Glutamatergic neuron (in vitro differentiated cells): ENCODE results near the gene PRDM16. TPM values are rescaled to one million over a fixed set of nuclear protein-coding genes. Genes with fewer than 3 reads are reported as not detected.
"Not testable (repeated sequence)": the region's sequence is repeated elsewhere in the genome, so short reads cannot be mapped to it uniquely, and the experiment has no call there.

ENCODE experiments used
- DNase-seq: peaks from one replicate; pipeline ENCODE4 v3.0.0; 2022
- H3K27ac Mint-ChIP-seq: one replicate; pipeline ENCODE4 v1.8.0; 2020; ENCODE audit warnings: mild to moderate bottlenecking, mixed read lengths, inconsistent platforms; ENCODE audit not compliant: unreplicated experiment
- H3K27me3 Mint-ChIP-seq: one replicate; pipeline ENCODE4 v1.8.0; 2020; ENCODE audit warnings: mild to moderate bottlenecking, moderate library complexity, mixed read lengths, inconsistent platforms; ENCODE audit not compliant: unreplicated experiment
- H3K36me3 Mint-ChIP-seq: one replicate; pipeline ENCODE4 v1.8.0; 2020; ENCODE audit warnings: mild to moderate bottlenecking, mixed read lengths, inconsistent platforms; ENCODE audit not compliant: unreplicated experiment
- H3K4me1 Mint-ChIP-seq: one replicate; pipeline ENCODE4 v1.8.0; 2020; ENCODE audit warnings: mild to moderate bottlenecking, low read depth, mixed read lengths, inconsistent platforms; ENCODE audit not compliant: unreplicated experiment
- H3K4me3 Mint-ChIP-seq: one replicate; pipeline ENCODE4 v1.8.0; 2020; ENCODE audit warnings: mild to moderate bottlenecking, mixed read lengths, inconsistent platforms; ENCODE audit not compliant: unreplicated experiment
- H3K9me3 Mint-ChIP-seq: one replicate; pipeline ENCODE4 v1.8.0; 2020; ENCODE audit warnings: mild to moderate bottlenecking, moderate library complexity, mixed read lengths, inconsistent platforms; ENCODE audit not compliant: unreplicated experiment
- CTCF ChIP-seq: fragments of 200-600 bp; sonication (generic); IDR thresholded peaks from one replicate; pipeline ENCODE4 v1.5.0; 2021; ENCODE audit not compliant: partially characterized antibody, unreplicated experiment
- total RNA-seq: library from RNA; stranded (reverse); fragmentation: NEBNext Ultra II Directional; extraction: Animal tissue kit (Norgen Biotek cat#: 25700); gene quantifications from one replicate; pipeline ENCODE4 v1.2.1, GENCODE V29; 2021; ENCODE audit not compliant: unreplicated experiment

Gene PRDM16
- total RNA-seq, 1 donor from 2014 or later = 0.07 TPM

- peak; percentile 77 for DNase-seq
- peaks cover 8% of the 10 kb centered on the region for H3K9me3 Mint-ChIP-seq
- no peaks in the 10 kb centered on the region for H3K36me3 Mint-ChIP-seq
- no peak overlapping the region for H3K27ac Mint-ChIP-seq
- no peak overlapping the region for H3K4me3 Mint-ChIP-seq
- no peaks in the 10 kb centered on the region for H3K27me3 Mint-ChIP-seq
- peak; percentile 74 for TF ChIP-seq CTCF
- no peaks in the 10 kb centered on the region for H3K4me1 Mint-ChIP-seq
Observed at GRCh38 chr1:3283849-3284248, 214.8 kb downstream of the PRDM16 start.

DNA sequence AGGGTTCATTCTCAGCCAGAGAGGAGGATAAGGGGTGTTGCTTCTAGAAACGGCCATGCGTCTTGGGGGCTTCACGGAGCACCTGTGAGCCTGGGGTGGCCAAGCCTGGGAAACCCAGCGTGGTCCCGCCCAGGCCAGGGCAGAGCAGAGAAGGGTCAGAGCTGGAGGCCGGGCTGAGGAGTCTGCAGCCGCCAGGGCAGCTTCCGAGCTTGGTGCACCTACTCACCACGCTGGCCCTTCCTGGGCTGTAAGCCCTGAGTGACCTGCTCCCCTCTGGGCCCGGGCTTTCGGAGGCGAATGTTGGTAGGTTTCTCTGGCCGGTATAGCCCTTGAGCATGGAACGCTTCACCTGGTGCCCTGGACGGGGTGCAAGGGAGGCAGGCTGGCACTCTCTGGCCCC is 215.7 kb downstream of the PRDM16 start:
- Mint-ChIP-seq H3K9me3 (peaks cover 8% of the 10 kb centered on the region), H3K4me3 (no peak overlapping the region), H3K4me1 (no peaks in the 10 kb centered on the region), H3K27me3 (no peaks in the 10 kb centered on the region), H3K36me3 (no peaks in the 10 kb centered on the region), H3K27ac (no peak overlapping the region)
- TF ChIP-seq CTCF = no peak
- DNase-seq = no peak

- Mint-ChIP-seq H3K27ac (no peak overlapping the region), H3K4me1 (no peaks in the 10 kb centered on the region), H3K27me3 (no peaks in the 10 kb centered on the region), H3K9me3 (peaks cover 8% of the 10 kb centered on the region), H3K4me3 (no peak overlapping the region), H3K36me3 (no peaks in the 10 kb centered on the region)
- DNase-seq = no peak
- TF ChIP-seq CTCF = no peak
Observed at GRCh38 chr1:3285106-3285740, 216.2 kb downstream of the PRDM16 start.

DNA sequence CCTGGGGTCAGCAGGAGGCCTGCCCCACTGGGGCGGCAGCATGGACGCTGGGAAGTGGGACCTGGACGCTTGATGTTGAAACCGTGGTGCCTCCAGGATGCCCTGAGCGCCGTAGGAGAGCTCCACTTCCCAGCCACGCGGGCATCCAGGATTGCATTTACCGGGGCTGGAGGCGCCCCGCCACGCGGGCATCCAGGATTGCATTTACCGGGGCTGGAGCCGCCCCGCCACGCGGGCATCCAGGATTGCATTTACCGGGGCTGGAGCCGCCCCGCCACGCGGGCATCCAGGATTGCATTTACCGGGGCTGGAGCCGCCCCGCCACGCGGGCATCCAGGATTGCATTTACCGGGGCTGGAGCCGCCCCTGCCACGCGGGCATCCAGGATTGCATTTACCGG is 218.1 kb downstream of the PRDM16 start:
- H3K36me3 Mint-ChIP-seq, H3K27me3 Mint-ChIP-seq, H3K4me3 Mint-ChIP-seq, H3K9me3 Mint-ChIP-seq, DNase-seq, H3K4me1 Mint-ChIP-seq, H3K27ac Mint-ChIP-seq: not testable (repeated sequence)

DNA sequence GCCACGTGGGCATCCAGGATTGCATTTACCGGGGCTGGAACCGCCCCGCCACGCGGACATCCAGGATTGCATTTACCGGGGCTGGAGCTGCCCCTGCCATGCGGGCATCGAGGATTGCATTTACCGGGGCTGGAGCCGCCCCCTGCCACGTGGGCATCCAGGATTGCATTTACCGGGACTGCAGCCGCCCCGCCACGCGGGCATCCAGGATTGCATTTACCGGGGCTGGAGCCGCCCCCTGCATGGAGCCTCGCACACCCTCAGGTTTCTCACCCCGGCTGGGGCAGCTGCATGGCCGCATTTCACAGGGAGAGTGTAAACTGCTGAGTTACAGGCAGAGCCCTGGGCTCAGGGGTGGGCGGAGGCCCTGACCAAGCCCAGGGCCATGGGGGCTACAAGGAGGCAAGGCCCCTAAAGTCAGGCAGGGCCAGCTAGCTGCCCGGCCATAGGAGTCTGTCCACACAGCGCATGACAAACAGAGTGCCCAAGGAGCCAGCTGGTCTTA is 218.7 kb downstream of the PRDM16 start:
- no peak overlapping the region for H3K27ac Mint-ChIP-seq
- no peak overlapping the region for H3K4me3 Mint-ChIP-seq
- no peaks in the 10 kb centered on the region for H3K27me3 Mint-ChIP-seq
- no peaks in the 10 kb centered on the region for H3K4me1 Mint-ChIP-seq
- no peaks in the 10 kb centered on the region for H3K36me3 Mint-ChIP-seq
- TF ChIP-seq CTCF = no peak
- peaks cover 3% of the 10 kb centered on the region for H3K9me3 Mint-ChIP-seq
- no peak for DNase-seq
